H1 (cell line): ENCODE measurements around the gene ADIRF. TPM values are rescaled to one million over a fixed set of nuclear protein-coding genes. Genes with fewer than 3 reads are reported as not detected.

Experiments
- ATF2 ChIP-seq: IDR thresholded peaks from 2 replicates; pipeline ENCODE4 v1.6.1; 2012; ENCODE audit warnings: low read length, inconsistent platforms
- CBX8 ChIP-seq: fragments of 300-800, 300-1000 bp; sonication (generic); IDR thresholded peaks from 2 replicates; pipeline ENCODE4 v1.7.1; 2016; ENCODE audit warnings: low read depth, low read length, borderline replicate concordance
- CEBPB ChIP-seq: IDR thresholded peaks from 2 replicates; pipeline ENCODE4 v1.6.1; 2012; ENCODE audit warnings: low read depth, low read length
- CHD7 ChIP-seq: fragments of 300-600 bp; sonication (generic); IDR thresholded peaks from 2 replicates; pipeline ENCODE4 v1.7.1; 2012; ENCODE audit warnings: low read length, moderate library complexity, mild to moderate bottlenecking, inconsistent platforms; ENCODE audit not compliant: insufficient replicate concordance
- CREB1 ChIP-seq: IDR thresholded peaks from 2 replicates; pipeline ENCODE4 v1.6.1; 2012; ENCODE audit warnings: inconsistent platforms
- FOSL1 ChIP-seq: IDR thresholded peaks from 2 replicates; pipeline ENCODE4 v1.6.1; 2011; ENCODE audit warnings: mild to moderate bottlenecking, low read depth, low read length, moderate library complexity; ENCODE audit not compliant: insufficient read depth
- HDAC2 ChIP-seq, 2 experiments: fragments of 300-600 bp in 1 of 2; sonication (generic) in 1 of 2; IDR thresholded peaks; 2 replicates each; pipeline ENCODE4 v1.6.1; 2011 to 2012; ENCODE audit warnings: low read depth in 2 of 2, low read length in 2 of 2, mild to moderate bottlenecking in 2 of 2, moderate library complexity in 2 of 2, borderline replicate concordance in 1 of 2, inconsistent platforms in 1 of 2
- RFX5 ChIP-seq: IDR thresholded peaks from 2 replicates; pipeline ENCODE4 v1.6.1; 2011; ENCODE audit warnings: low read depth, low read length, improper control_type of control experiment, borderline replicate concordance
- RXRA ChIP-seq: IDR thresholded peaks from 2 replicates; pipeline ENCODE4 v1.6.1; 2011; ENCODE audit warnings: low read depth, mild to moderate bottlenecking, low read length, moderate library complexity; ENCODE audit not compliant: insufficient read depth
- TAF7 ChIP-seq: optimal IDR thresholded peaks from 2 replicates; pipeline ENCODE3; 2011; ENCODE audit warnings: low read depth, mild to moderate bottlenecking, inconsistent platforms, low read length, moderate library complexity, borderline replicate concordance
- polyA plus RNA-seq, 7 experiments: library from polyadenylated mRNA; depleted of rRNA in 3 of 7; stranded (reverse) in 5 of 7; unstranded in 2 of 7; fragments of >200 nt in 5 of 7; fragments of 200-250 nt in 2 of 7; gene quantifications; 1 replicate in 5 of 7; 2 replicates in 1 of 7; 4 replicates in 1 of 7; pipeline versions ENCODE4 v1.2.1 to v1.2.3, GENCODE V29; 2011 to 2013; ENCODE audit warnings: missing spikeins in 2 of 7, mixed read lengths in 2 of 7
- total RNA-seq: library from RNA; stranded (reverse); fragmentation: NEBNext Ultra II Directional; extraction: Animal tissue kit (Norgen Biotek cat#: 25700); gene quantifications from 2 replicates; pipeline ENCODE4 v1.2.1, GENCODE V29; 2021

Gene ADIRF
- total and polyA plus RNA-seq, 2 of the 8 experiments (the other 6 are each of a cell fraction or from before 2014, with no cell fraction given), result not detected

GRCh38 chr10:86941991-86942421, 26.3 kb upstream of the ADIRF start (continued):
- TF ChIP-seq CHD7 (no peak), CREB1 (no peak), FOSL1 (no peak), CBX8 (no peak), RFX5 (no peak), RXRA (no peak), ATF2 (no peak), CEBPB (no peak), HDAC2 (IDR thresholded peaks at IDR 0.05; ENCODE audit: borderline replicate concordance in 1 of 2, low read depth in 2 of 2, low read length in 2 of 2) (no peak), TAF7 (no peak)
